Activated CD4-positive, alpha-beta T cell treated with anti-CD3 and anti-CD28 coated beads for 4 hours (primary cell): ENCODE data around the gene SLC15A1.
"Not testable (repeated sequence)": the region's sequence is repeated elsewhere in the genome, so short reads cannot be mapped to it uniquely, and the experiment has no call there.

Experiments used
- DNase-seq, 2 donors: peaks; one replicate each; pipeline ENCODE4 v3.0.0-alpha.2; 2020

Gene SLC15A1

GRCh38 chr13:98781045-98781444 lies 28.6 kb upstream of the SLC15A1 start:
- no peak for DNase-seq

- DNase-seq = no peak
Observed at GRCh38 chr13:98780451-98780850, 28.0 kb upstream of the SLC15A1 start.

- no peak for DNase-seq
Observed at GRCh38 chr13:98779695-98780094, 27.2 kb upstream of the SLC15A1 start.

- no peak for DNase-seq
Observed at GRCh38 chr13:98778749-98779148, 26.3 kb upstream of the SLC15A1 start.

- DNase-seq = no peak
Observed at GRCh38 chr13:98776644-98777043, 24.2 kb upstream of the SLC15A1 start.

- DNase-seq = no peak
Observed at GRCh38 chr13:98775844-98776598, 23.5 kb upstream of the SLC15A1 start.

- DNase-seq = no peak
Observed at GRCh38 chr13:98775386-98775785, 22.9 kb upstream of the SLC15A1 start.

- DNase-seq = no peak
Observed at GRCh38 chr13:98774776-98775175, 22.3 kb upstream of the SLC15A1 start.

- DNase-seq = no peak
Observed at GRCh38 chr13:98773921-98774320, 21.4 kb upstream of the SLC15A1 start.

GRCh38 chr13:98772794-98773452 lies 20.5 kb upstream of the SLC15A1 start:
- no peak for DNase-seq

- DNase-seq = no peak
Observed at GRCh38 chr13:98771838-98772611, 19.6 kb upstream of the SLC15A1 start.

GRCh38 chr13:98769736-98770135 lies 17.3 kb upstream of the SLC15A1 start:
- DNase-seq = no peak

GRCh38 chr13:98768522-98768921 lies 16.1 kb upstream of the SLC15A1 start:
- DNase-seq = no peak

GRCh38 chr13:98766697-98767096 lies 14.2 kb upstream of the SLC15A1 start:
- DNase-seq = no peak

- no peak for DNase-seq
Observed at GRCh38 chr13:98765996-98766519, 13.6 kb upstream of the SLC15A1 start.

GRCh38 chr13:98761986-98762616 lies 9.6 kb upstream of the SLC15A1 start:
- no peak for DNase-seq

- DNase-seq = no peak
Observed at GRCh38 chr13:98761126-98761985, 8.9 kb upstream of the SLC15A1 start.

- no peak for DNase-seq
Observed at GRCh38 chr13:98755729-98756128, 3.3 kb upstream of the SLC15A1 start.

- DNase-seq = no peak
Observed at GRCh38 chr13:98755116-98755515, 2.6 kb upstream of the SLC15A1 start.

GRCh38 chr13:98754468-98754867 lies 2.0 kb upstream of the SLC15A1 start:
- DNase-seq = not testable (repeated sequence)

GRCh38 chr13:98751861-98752466 lies 508 bp downstream of the SLC15A1 start:
- no peak for DNase-seq

- DNase-seq = no peak
Observed at GRCh38 chr13:98751367-98751782, 1.1 kb downstream of the SLC15A1 start.
